ENCODE results near the gene SPRR2B.

- TF ChIP-seq CTCF (IDR thresholded peaks at IDR 0.05), result no peak
- no peak for TF ChIP-seq POLR2A (IDR thresholded peaks at IDR 0.05)
These were observed 14.0 kb downstream of the SPRR2B start, which contains the start of gene SPRR2A for GRCh38 chr1:153057375-153057774.
